BLaER1 (cell line): Measurements from ENCODE around the gene IZUMO1.
"Not testable (repeated sequence)": the region's sequence is repeated elsewhere in the genome, so short reads cannot be mapped to it uniquely, and the experiment has no call there.

ENCODE experiments used
- H3K27ac ChIP-seq: shearing (Covaris generic); formaldehyde crosslinking; 2 replicates; pipeline ENCODE4 v1.8.1; 2022
- H3K27me3 ChIP-seq: shearing (Covaris generic); formaldehyde crosslinking; 2 replicates; pipeline ENCODE4 v1.8.1; 2022
- H3K36me3 ChIP-seq: shearing (Covaris generic); formaldehyde crosslinking; 2 replicates; pipeline ENCODE4 v1.8.1; 2022
- H3K4me1 ChIP-seq: shearing (Covaris generic); formaldehyde crosslinking; 2 replicates; pipeline ENCODE4 v1.8.1; 2022
- H3K4me2 ChIP-seq: shearing (Covaris generic); formaldehyde crosslinking; 2 replicates; pipeline ENCODE4 v1.8.1; 2022
- H3K4me3 ChIP-seq: shearing (Covaris generic); formaldehyde crosslinking; 2 replicates; pipeline ENCODE4 v1.8.1; 2022
- H3K9ac ChIP-seq: shearing (Covaris generic); formaldehyde crosslinking; 2 replicates; pipeline ENCODE4 v1.8.1; 2022
- H3K9me3 ChIP-seq: shearing (Covaris generic); formaldehyde crosslinking; 2 replicates; pipeline ENCODE4 v1.8.1; 2022
- H4K20me1 ChIP-seq: shearing (Covaris generic); formaldehyde crosslinking; 2 replicates; pipeline ENCODE4 v1.8.1; 2022
- Cebpa-rat ChIP-seq: shearing (Covaris generic); IDR thresholded peaks from 2 replicates; pipeline ENCODE4 v1.8.1; 2022

IZUMO1 gene

DNA sequence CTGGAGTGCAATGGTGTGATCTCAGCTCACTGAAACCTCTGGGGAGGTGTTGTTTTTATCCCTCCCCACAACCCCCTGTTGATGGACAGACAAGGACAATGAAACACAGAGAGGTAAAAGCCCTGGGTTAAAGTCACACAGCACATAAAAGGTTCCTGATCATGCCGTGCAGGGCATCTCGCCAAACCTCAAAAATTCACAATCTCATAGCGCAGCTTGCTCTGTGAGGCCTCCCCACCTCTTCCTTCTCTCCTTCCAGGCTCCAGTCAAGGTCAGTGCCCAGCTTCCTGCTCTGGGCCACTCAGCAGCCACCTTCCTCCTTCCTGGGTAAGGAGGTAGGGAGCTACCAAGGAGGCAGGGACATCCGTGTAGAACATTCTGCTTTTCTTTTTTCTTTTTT is 48.7 kb downstream of the IZUMO1 start:
- Histone ChIP-seq H4K20me1 (no peaks in the 10 kb centered on the region), H3K27ac (peak overlapping the region; percentile 68), H3K27me3 (no peaks in the 10 kb centered on the region), H3K4me2 (peak overlapping the region; percentile 88), H3K9me3 (no peaks in the 10 kb centered on the region; the same call in 1 of the 2 replicates), H3K36me3 (peaks cover 23% of the 10 kb centered on the region), H3K9ac (peak overlapping the region; percentile 39; the same call in 1 of the 2 replicates), H3K4me3 (no peak overlapping the region), H3K4me1 (peaks cover 40% of the 10 kb centered on the region)
- no peak for TF ChIP-seq Cebpa-rat

DNA sequence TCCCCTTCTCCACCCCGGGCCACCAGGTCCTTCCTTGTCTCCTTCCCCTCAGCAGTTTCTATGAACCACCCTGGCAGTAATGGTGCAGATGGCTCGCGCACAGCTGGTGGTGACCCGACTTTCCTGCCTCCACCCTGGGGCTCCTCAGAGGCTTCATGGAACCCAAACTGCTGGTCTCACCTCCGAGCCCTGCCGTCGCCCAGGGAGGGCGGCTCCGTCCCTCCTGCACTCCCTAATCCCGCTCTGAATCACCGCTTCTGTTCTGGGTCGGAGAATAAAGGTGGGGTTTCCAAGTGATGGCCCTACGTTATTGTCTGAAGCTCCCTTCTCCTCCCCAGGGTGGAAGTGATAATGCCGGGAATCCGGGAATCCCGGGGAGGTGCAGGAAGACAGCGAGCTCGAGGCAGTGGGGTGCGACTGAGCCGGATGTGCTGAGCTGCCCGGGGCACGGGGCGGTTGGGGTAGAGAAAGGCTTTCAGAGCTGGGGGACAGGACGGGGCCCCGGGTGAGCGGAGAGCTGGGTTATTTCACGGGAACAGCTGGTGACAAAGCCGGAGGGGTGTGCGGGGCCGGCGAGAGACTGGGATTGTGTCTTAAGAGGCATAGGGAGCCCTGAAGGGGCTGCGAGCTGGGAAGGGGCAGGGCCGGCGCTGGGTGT is 50.2 kb downstream of the IZUMO1 start:
- peak overlapping the region; percentile 62 for H3K4me3 ChIP-seq
- H3K27ac ChIP-seq: peak overlapping the region; percentile 89
- peak overlapping the region; percentile 73 for H3K9ac ChIP-seq
- no peaks in the 10 kb centered on the region for H3K27me3 ChIP-seq
- H4K20me1 ChIP-seq: no peaks in the 10 kb centered on the region
- peaks cover 43% of the 10 kb centered on the region for H3K4me1 ChIP-seq
- H3K36me3 ChIP-seq: peaks cover 9% of the 10 kb centered on the region; the same call in 1 of the 2 replicates
- H3K9me3 ChIP-seq: no peaks in the 10 kb centered on the region
- TF ChIP-seq Cebpa-rat: no peak
- H3K4me2 ChIP-seq: peak overlapping the region; percentile 88

- H3K4me1 ChIP-seq: peaks cover 49% of the 10 kb centered on the region
- H3K9ac ChIP-seq: peak within 1 kb of the TSS; percentile 73
- no peaks in the 10 kb centered on the region for H4K20me1 ChIP-seq
- H3K4me3 ChIP-seq: peak within 1 kb of the TSS; percentile 62
- peak within 1 kb of the TSS; percentile 88 for H3K4me2 ChIP-seq
- H3K27ac ChIP-seq: peak within 1 kb of the TSS; percentile 89
- peaks cover 3% of the 10 kb centered on the region; the same call in 1 of the 2 replicates for H3K36me3 ChIP-seq
- no peaks in the 10 kb centered on the region for H3K9me3 ChIP-seq
- no peak for TF ChIP-seq Cebpa-rat
- H3K27me3 ChIP-seq: no peaks in the 10 kb centered on the region
Measured at GRCh38 chr19:48695743-48696352, 50.9 kb downstream of the IZUMO1 start, which contains the start of gene FUT2. Gene FUT2, plus strand, starts transcription at chr19:48695971. Its CDS starts 6,986 bp downstream, at chr19:48702957.

- not testable (repeated sequence) for H3K9ac ChIP-seq, H3K4me3 ChIP-seq, H3K27ac ChIP-seq, H3K4me2 ChIP-seq, H3K9me3 ChIP-seq, H3K36me3 ChIP-seq, H4K20me1 ChIP-seq, H3K27me3 ChIP-seq
- peaks cover 70% of the 10 kb centered on the region for H3K4me1 ChIP-seq
- peak; percentile 69; the same call in 1 of the 2 replicates for TF ChIP-seq Cebpa-rat
Measured at GRCh38 chr19:48693629-48694028, 53.1 kb downstream of the IZUMO1 start.
